HCT116 (cell line): ENCODE data around the gene RILPL1. TPM values are rescaled to one million over a fixed set of nuclear protein-coding genes. Genes with fewer than 3 reads are reported as not detected.
"Not testable (repeated sequence)": the region's sequence is repeated elsewhere in the genome, so short reads cannot be mapped to it uniquely, and the experiment has no call there.

Source experiments
- ATAC-seq: fragments of 200-7000 bp; cut with Tn5 transposase; 2 replicates; pipeline ENCODE4 v1.9.1; 2020; ENCODE audit warnings: mild to moderate bottlenecking, moderate library complexity
- BruUV-seq: library from RNA; stranded (reverse); fragments of 400-500 nt; replicated peaks from 2 replicates; lab custom pipeline; 2021; lab: Mats Ljungman, UMichigan
- CTCF ChIA-PET: fragments of 300-600 bp; sonication (Branson Sonifier 250); formaldehyde crosslinking; loops from one replicate; lab custom pipeline; 2021; ENCODE audit warnings: antibody characterized with exemption; lab: Charles Lee
- POLR2A ChIA-PET: fragments of 300-600, 350-600 bp; sonication (Branson Sonifier 250); formaldehyde crosslinking; loops from one replicate; lab custom pipeline; 2021; ENCODE audit warnings: antibody characterized with exemption; lab: Charles Lee
- RAD21 ChIA-PET, 2 experiments: fragments of 300-600 bp; sonication (Branson Sonifier 250); formaldehyde crosslinking; loops; one replicate each; lab custom pipeline; 2023; ENCODE audit warnings: low total read pairs in 2 of 2; ENCODE audit not compliant: uncharacterized antibody in 2 of 2, unreplicated experiment in 2 of 2, low non-redundant PET in 1 of 2; lab: Charles Lee
- DNase-seq: peaks from one replicate; pipeline ENCODE4 v3.0.0-alpha.2; 2010; ENCODE audit warnings: low read depth, low spot score
- H2AFZ ChIP-seq: fragments of 200-600 bp; shearing (Covaris generic), sonication (generic); 2 replicates; pipeline ENCODE4 v1.6.1; 2017; ENCODE audit warnings: low read depth, mixed run types, mixed read lengths, antibody characterized with exemption, low read length; ENCODE audit not compliant: poor library complexity, severe bottlenecking
- H3K27ac ChIP-seq: 2 replicates; pipeline ENCODE4 v1.5.1; 2012; ENCODE audit warnings: low read depth, low read length
- H3K27me3 ChIP-seq: fragments of 200-600 bp; sonication (generic); 2 replicates; pipeline ENCODE4 v1.6.1; 2016; ENCODE audit warnings: mixed run types, low read length, mixed read lengths; ENCODE audit not compliant: insufficient read depth
- H3K36me3 ChIP-seq, 2 experiments: fragments of 200-500 bp in 1 of 2; fragments of 200-600 bp in 1 of 2; sonication (Bioruptor generic) in 1 of 2; sonication (generic) in 1 of 2; 2 replicates each; pipeline versions ENCODE4 v1.5.1 to v1.6.1; 2014 to 2016; ENCODE audit warnings: low read length in 2 of 2, inconsistent platforms in 1 of 2, mixed read lengths in 1 of 2, mixed run types in 1 of 2; ENCODE audit not compliant: insufficient read depth in 2 of 2, control insufficient read depth in 1 of 2
- H3K4me1 ChIP-seq, 2 experiments: fragments of 200-600 bp in 1 of 2; sonication (generic) in 1 of 2; 2 replicates each; pipeline versions ENCODE4 v1.5.1 to v1.6.1; 2012 to 2017; ENCODE audit warnings: low read length in 2 of 2, inconsistent platforms in 1 of 2, mild to moderate bottlenecking in 1 of 2, mixed read lengths in 1 of 2, mixed run types in 1 of 2, moderate library complexity in 1 of 2; ENCODE audit not compliant: insufficient read depth in 2 of 2, control insufficient read depth in 1 of 2
- H3K4me2 ChIP-seq: fragments of 200-600 bp; sonication (generic); 2 replicates; pipeline ENCODE4 v1.6.1; 2017; ENCODE audit warnings: mixed run types, low read length, mixed read lengths
- H3K4me3 ChIP-seq, 2 experiments: fragments of 200-600 bp in 1 of 2; sonication (generic) in 1 of 2; replicated peaks in 1 of 2; 2 replicates each; pipeline ENCODE4 v1.5.1; 2011 to 2016; ENCODE audit warnings: low read length in 2 of 2, control low read depth in 1 of 2, low read depth in 1 of 2, mild to moderate bottlenecking in 1 of 2, mixed read lengths in 1 of 2, mixed run types in 1 of 2
- H3K79me2 ChIP-seq: fragments of 200-600 bp; sonication (generic); 2 replicates; pipeline ENCODE4 v1.6.1; 2017; ENCODE audit warnings: mild to moderate bottlenecking, mixed run types, low read length, moderate library complexity, mixed read lengths; ENCODE audit not compliant: insufficient read depth
- H3K9ac ChIP-seq: fragments of 200-600 bp; sonication (generic); 2 replicates; pipeline ENCODE4 v1.6.1; 2016; ENCODE audit warnings: low read length, mixed read lengths
- H3K9me2 ChIP-seq: fragments of 200-600 bp; sonication (generic), shearing (Covaris generic); 2 replicates; pipeline ENCODE4 v1.6.1; 2017; ENCODE audit warnings: mixed run types, mild to moderate bottlenecking, moderate library complexity; ENCODE audit not compliant: insufficient read depth
- H3K9me3 ChIP-seq, 2 experiments: fragments of 200-500 bp in 1 of 2; fragments of 200-600 bp in 1 of 2; sonication (Bioruptor generic) in 1 of 2; sonication (generic) in 1 of 2; 2 replicates each; pipeline ENCODE4 v1.6.1; 2014 to 2017; ENCODE audit warnings: low read length in 2 of 2, mixed read lengths in 2 of 2, inconsistent platforms in 1 of 2, low read depth in 1 of 2, mild to moderate bottlenecking in 1 of 2, mixed run types in 1 of 2, moderate library complexity in 1 of 2; ENCODE audit not compliant: control insufficient read depth in 1 of 2, insufficient read depth in 1 of 2
- H4K20me1 ChIP-seq: fragments of 200-600 bp; sonication (generic), shearing (Covaris generic); 2 replicates; pipeline ENCODE4 v1.6.1; 2017; ENCODE audit warnings: mixed run types, mild to moderate bottlenecking, moderate library complexity; ENCODE audit not compliant: insufficient read depth
- intact Hi-C: fragments of 100-400 bp; cut with micrococcal nuclease; formaldehyde crosslinking; loops from 2 replicates; pipeline ENCODE4 v1.10.0; 2022
- total RNA-seq: library from RNA; stranded (reverse); gene quantifications from one replicate; pipeline ENCODE4 v1.2.1, GENCODE V29; 2021; ENCODE audit not compliant: unreplicated experiment
- TF ChIP-seq, protein P1 (sequence below): IDR thresholded peaks from 2 replicates; pipeline ENCODE4 v1.6.1; 2012

RILPL1 gene
- total RNA-seq, 1 experiment from 2014 or later: 11.8 TPM

DNA sequence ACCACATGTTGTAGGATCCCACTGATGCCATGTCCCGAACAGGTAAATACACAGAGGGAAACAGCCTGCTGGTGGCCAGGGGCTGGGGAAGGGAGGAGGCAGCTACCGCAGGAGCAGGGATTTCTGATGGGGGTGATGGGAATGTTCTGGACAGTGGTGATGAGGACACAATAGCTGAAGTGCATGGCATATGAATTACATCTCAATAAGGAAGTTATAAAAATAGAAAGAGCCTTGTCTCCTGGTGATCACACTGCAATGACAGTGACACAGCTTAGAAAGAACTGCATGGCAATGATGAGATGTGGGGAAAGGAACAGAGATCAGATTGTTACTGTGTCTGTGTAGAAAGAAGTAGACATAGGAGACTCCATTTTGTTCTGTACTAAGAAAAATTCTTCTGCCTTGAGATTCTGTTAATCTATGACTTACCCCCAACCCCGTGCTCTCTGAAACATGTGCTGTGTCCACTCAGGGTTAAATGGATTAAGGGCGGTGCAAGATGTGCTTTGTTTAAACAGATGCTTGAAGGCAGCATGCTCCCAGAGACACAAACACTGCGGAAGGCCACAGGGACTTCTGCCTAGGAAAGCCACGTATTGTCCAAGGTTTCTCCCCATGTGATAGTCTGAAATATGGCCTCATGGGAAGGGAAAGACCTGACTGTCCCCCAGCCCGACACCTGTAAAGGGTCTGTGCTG lies 41.0 kb downstream of the RILPL1 start:
- H3K4me1 ChIP-seq, H4K20me1 ChIP-seq, H3K9me2 ChIP-seq, H3K27me3 ChIP-seq, ATAC-seq, POLR2A ChIA-PET, DNase-seq, H3K9ac ChIP-seq, RAD21 ChIA-PET, intact Hi-C loops, BruUV-seq, H3K9me3 ChIP-seq, H3K4me2 ChIP-seq, H3K4me3 ChIP-seq, H3K27ac ChIP-seq, H3K36me3 ChIP-seq, CTCF ChIA-PET, H3K79me2 ChIP-seq, H2AFZ ChIP-seq: not testable (repeated sequence)

DNA sequence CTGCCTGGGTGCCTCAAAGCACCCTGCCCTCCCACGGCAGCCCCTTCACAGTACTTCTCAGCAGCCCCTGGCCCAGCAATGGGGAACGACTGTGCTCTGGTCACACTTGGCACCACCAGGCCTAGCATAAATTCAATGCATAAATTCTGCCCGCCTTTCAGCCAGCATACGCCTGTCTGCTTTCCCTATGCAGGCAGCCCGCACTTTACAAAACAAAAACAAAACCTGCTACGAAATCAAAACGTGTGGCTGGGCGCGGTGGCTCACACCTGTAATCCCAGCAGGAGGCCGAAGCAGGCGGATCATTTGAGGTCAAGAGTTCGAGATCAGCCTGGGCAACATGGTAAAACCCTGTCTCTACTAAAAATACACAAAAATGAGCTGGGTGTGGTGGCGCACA lies 42.0 kb downstream of the RILPL1 start:
- intact Hi-C loops: no loop called here
- TF ChIP-seq, protein P1, sequence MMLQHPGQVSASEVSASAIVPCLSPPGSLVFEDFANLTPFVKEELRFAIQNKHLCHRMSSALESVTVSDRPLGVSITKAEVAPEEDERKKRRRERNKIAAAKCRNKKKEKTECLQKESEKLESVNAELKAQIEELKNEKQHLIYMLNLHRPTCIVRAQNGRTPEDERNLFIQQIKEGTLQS: no peak
- no peak overlapping the region for H3K9ac ChIP-seq
- H3K9me2 ChIP-seq: no peaks in the 10 kb centered on the region
- no peaks in the 10 kb centered on the region for H3K27me3 ChIP-seq
- POLR2A ChIA-PET: no interaction called here
- CTCF ChIA-PET: no interaction called here
- H3K4me2 ChIP-seq: no peak overlapping the region
- DNase-seq (no peak), ATAC-seq (no peak)
- no peaks in the 10 kb centered on the region for H3K4me1 ChIP-seq
- no peaks in the 10 kb centered on the region for H3K79me2 ChIP-seq
- no TSS peak for BruUV-seq
- no peaks in the 10 kb centered on the region; a peak in 1 of 4 replicates for H3K36me3 ChIP-seq
- no peaks in the 10 kb centered on the region for H4K20me1 ChIP-seq
- RAD21 ChIA-PET: no interaction called here
- H2AFZ ChIP-seq: no peak overlapping the region
- no peak overlapping the region for H3K4me3 ChIP-seq
- H3K9me3 ChIP-seq: no peaks in the 10 kb centered on the region
- H3K27ac ChIP-seq: no peak overlapping the region
